Fibroblast of pulmonary artery (primary cell): ENCODE measurements around the gene SEC23A.
A peak's percentile ranks its signal among the peaks of the same experiment; 100 is the strongest.
"Not testable (repeated sequence)": the region's sequence is repeated elsewhere in the genome, so short reads cannot be mapped to it uniquely, and the experiment has no call there.

Source experiments
- DNase-seq: peaks from one replicate; pipeline ENCODE4 v3.0.0-alpha.2; 2010; ENCODE audit warnings: low read depth
- H3K4me3 ChIP-seq: replicated peaks from 2 replicates; pipeline ENCODE4 v1.5.1; 2011; ENCODE audit warnings: low read depth, mild to moderate bottlenecking, control low read depth, low read length, moderate library complexity
- TF ChIP-seq, protein P1 (sequence below): IDR thresholded peaks from 2 replicates; pipeline ENCODE4 v1.5.1; 2011; ENCODE audit warnings: mild to moderate bottlenecking, control low read depth, low read length, inconsistent platforms; ENCODE audit errors: missing control alignments

The SEC23A gene

GRCh38 chr14:39102969-39103957 lies at the start of gene SEC23A:
TSS of gene SEC23A (minus strand) at chr14:39103235. CDS start at chr14:39096118, 7,117 bp downstream.
- peak; percentile 88 for DNase-seq
- peak within 1 kb of the TSS; percentile 88 for H3K4me3 ChIP-seq
- TF ChIP-seq, protein P1, sequence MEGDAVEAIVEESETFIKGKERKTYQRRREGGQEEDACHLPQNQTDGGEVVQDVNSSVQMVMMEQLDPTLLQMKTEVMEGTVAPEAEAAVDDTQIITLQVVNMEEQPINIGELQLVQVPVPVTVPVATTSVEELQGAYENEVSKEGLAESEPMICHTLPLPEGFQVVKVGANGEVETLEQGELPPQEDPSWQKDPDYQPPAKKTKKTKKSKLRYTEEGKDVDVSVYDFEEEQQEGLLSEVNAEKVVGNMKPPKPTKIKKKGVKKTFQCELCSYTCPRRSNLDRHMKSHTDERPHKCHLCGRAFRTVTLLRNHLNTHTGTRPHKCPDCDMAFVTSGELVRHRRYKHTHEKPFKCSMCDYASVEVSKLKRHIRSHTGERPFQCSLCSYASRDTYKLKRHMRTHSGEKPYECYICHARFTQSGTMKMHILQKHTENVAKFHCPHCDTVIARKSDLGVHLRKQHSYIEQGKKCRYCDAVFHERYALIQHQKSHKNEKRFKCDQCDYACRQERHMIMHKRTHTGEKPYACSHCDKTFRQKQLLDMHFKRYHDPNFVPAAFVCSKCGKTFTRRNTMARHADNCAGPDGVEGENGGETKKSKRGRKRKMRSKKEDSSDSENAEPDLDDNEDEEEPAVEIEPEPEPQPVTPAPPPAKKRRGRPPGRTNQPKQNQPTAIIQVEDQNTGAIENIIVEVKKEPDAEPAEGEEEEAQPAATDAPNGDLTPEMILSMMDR = no peak

DNA sequence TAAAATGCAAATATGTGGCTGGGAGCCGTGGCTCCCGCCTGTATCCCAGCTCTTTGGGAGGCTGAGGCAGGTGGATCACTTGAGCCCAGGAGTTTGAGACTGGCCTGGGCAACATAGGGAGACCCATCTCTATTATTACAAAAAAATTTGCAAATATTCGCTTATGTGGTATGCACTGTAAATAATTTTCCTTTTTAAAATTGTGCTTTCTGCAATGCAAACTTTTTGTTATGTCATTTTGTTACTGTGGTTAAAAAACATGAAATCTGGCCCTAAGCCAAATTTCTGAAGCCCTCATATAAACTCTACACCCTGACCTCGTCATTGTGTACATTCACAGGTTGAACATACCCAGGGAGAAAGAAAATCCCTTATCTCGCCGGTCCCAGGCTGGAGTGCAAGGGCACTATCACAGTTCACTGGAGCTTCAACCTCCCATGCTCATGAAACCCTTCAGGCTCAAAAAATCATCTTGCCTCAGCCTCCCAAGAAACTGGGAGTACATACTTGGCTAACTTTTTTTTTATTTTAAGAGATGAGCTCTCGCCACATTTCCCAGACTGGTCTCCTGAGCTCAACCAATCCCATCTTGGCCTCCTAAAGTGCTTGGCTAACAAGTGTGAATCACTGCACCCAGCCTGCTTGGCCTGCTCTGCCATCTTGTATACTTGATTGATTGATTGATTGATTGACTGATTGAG lies 42.4 kb upstream of the SEC23A start:
- no peak overlapping the region for H3K4me3 ChIP-seq
- DNase-seq = no peak
- TF ChIP-seq, protein P1 = no peak

GRCh38 chr14:39143226-39143625 lies 40.2 kb upstream of the SEC23A start:
- H3K4me3 ChIP-seq, DNase-seq: not testable (repeated sequence)

GRCh38 chr14:39141623-39142022 lies 38.6 kb upstream of the SEC23A start:
- not testable (repeated sequence) for DNase-seq, H3K4me3 ChIP-seq

DNA sequence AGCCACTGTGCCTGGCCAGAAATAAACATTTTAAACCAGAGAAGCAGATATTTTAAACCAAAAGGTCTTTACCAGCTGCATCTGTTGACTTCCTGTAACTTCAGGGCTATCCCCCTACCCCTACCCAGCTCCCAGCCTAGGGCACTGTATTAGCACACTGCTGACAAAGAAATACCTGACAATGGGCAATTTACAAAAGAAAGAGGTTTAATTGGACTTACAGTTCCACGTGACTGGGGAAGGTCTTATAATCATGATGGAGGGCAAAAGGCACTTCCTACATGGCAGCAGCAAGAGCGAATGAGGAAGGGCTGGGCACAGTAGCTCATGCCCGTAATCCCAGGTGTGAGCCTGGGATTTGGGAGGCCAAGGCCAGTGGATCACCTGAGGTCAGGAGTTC lies 37.1 kb upstream of the SEC23A start:
- no peak for DNase-seq
- TF ChIP-seq, protein P1 = no peak
- no peak overlapping the region for H3K4me3 ChIP-seq

GRCh38 chr14:39138440-39138839 lies 35.4 kb upstream of the SEC23A start:
- TF ChIP-seq, protein P1 = no peak
- DNase-seq = no peak
- H3K4me3 ChIP-seq = no peak overlapping the region

DNA sequence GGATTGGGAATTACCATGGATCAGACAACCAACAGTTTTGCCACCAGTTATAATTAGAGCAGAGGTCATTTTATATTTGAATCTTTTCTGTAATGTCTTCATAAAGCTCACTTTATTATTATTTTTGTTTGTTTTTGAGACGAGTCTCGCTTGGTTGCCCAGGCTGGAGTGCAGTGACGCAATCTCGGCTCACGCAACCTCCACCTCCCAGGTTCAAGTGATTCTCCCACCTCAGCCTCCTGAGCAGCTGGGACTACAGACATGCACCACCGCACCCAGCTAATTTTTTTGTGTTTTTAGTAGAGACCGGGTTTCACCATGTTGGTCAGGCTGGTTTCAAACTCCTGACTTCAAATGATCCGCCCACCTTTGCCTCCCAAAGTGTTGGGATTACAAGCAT lies 34.8 kb upstream of the SEC23A start:
- not testable (repeated sequence) for DNase-seq, H3K4me3 ChIP-seq

DNA sequence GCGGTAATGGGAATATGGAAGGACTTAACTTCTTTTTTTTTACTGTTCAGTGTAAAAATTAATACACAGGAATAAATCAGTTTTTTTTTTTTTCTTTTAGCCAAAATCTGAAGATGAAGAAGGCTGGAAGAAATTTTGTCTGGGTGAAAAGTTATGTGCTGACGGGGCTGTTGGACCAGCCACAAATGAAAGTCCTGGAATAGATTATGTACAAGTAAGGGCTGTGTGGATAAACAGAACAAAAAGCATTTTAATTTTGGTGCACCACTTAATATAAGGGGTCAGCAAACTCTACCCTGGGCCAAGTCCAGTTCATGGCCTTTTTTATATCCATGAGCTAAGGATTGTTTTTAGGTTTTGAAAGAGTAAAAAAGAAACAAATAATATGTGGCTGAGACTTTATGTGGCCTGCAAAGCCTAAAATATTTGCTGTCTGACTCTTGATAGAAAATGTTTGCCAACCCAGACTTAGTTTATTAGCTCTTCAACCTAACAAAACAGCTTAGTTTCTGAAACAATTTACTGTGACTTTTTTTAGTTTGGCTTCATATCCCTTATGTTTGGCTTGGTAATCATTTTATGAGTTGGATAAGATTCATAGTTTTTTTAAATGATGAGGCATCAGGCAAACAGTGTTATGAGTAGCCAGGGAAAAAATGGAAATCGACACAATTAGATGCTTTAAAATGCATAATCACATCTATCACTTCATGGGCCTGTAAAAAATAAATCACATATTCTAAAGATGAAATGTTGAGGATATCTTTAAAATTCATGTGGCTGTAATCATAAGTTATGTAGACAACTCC lies 19.5 kb upstream of the SEC23A start:
- TF ChIP-seq, protein P1 = no peak
- H3K4me3 ChIP-seq = no peak overlapping the region
- DNase-seq = no peak
